ENCODE measurements around the gene UVSSA. TPM values are rescaled to one million over a fixed set of nuclear protein-coding genes. Genes with fewer than 3 reads are reported as not detected.

UVSSA gene
- total and polyA plus RNA-seq, 2 experiments from 2014 or later = 2.9 to 4.1 TPM

GRCh38 chr4:1354136-1354982, 7.4 kb downstream of the UVSSA start:
- in situ Hi-C loops (cut with MboI) = loop anchor here (10.0 kb wide), 1 partner anchor 270 kb away; no protein-coding TSS in a partner anchor
- Histone ChIP-seq H3K36me3 (ENCODE audit: low read depth) (no peaks in the 10 kb centered on the region), H3K27ac (no peak overlapping the region), H3K4me3 (no peak overlapping the region), H3F3A (ENCODE audit: insufficient read depth) (no peaks in the 10 kb centered on the region), H3K4me1 (ENCODE audit: insufficient read depth) (no peaks in the 10 kb centered on the region), H3K9me2 (ENCODE audit: insufficient read depth) (no peaks in the 10 kb centered on the region), H3K9ac (no peak overlapping the region), H3K27me3 (replicated peaks; ENCODE audit: insufficient read depth) (no peaks in the 10 kb centered on the region), H2AFZ (no peak overlapping the region), H3K9me3 (ENCODE audit: low read depth) (no peaks in the 10 kb centered on the region), H3K4me2 (ENCODE audit: unreplicated experiment) (no peak overlapping the region), H4K20me1 (ENCODE audit: insufficient read depth) (no peaks in the 10 kb centered on the region), H3K79me2 (ENCODE audit: insufficient read depth) (peaks cover 14% of the 10 kb centered on the region)
- WGBS, 2 experiments (ENCODE audit: low coverage in 1 of 2, low lambda C conversion rate in 2 of 2, missing lambda C conversion rate in 2 of 2) = 88% methylated on average over 28 to 36 of the region's 36 CpGs
- no peak for DNase-seq
- TF ChIP-seq EZH2 (IDR thresholded peaks at IDR 0.05; ENCODE audit: insufficient read depth, poor library complexity, severe bottlenecking) (no peak), EZH2phosphoT487 (IDR thresholded peaks at IDR 0.05; ENCODE audit: insufficient read depth, low read depth) (no peak)

- TF ChIP-seq EZH2phosphoT487 (IDR thresholded peaks at IDR 0.05; ENCODE audit: insufficient read depth, low read depth) (no peak), EZH2 (IDR thresholded peaks at IDR 0.05; ENCODE audit: insufficient read depth, poor library complexity, severe bottlenecking) (no peak)
- Histone ChIP-seq H3K4me1 (ENCODE audit: insufficient read depth) (no peaks in the 10 kb centered on the region), H3K4me2 (ENCODE audit: unreplicated experiment) (no peak overlapping the region)
Observed at GRCh38 chr4:1354983-1355275, 7.9 kb downstream of the UVSSA start.

GRCh38 chr4:1355378-1355777, 8.4 kb downstream of the UVSSA start:
- no peak overlapping the region for H3K4me2 ChIP-seq (ENCODE audit: unreplicated experiment)
- H3K36me3 ChIP-seq (ENCODE audit: low read depth) = no peaks in the 10 kb centered on the region
- peaks cover 9% of the 10 kb centered on the region for H3K79me2 ChIP-seq (ENCODE audit: insufficient read depth)
- H3K4me1 ChIP-seq (ENCODE audit: insufficient read depth) = no peaks in the 10 kb centered on the region
- no peaks in the 10 kb centered on the region for H3K9me3 ChIP-seq (ENCODE audit: low read depth)
- no peak overlapping the region for H3K9ac ChIP-seq
- no peaks in the 10 kb centered on the region for H3K27me3 ChIP-seq (replicated peaks; ENCODE audit: insufficient read depth)
- no peak for TF ChIP-seq EZH2 (IDR thresholded peaks at IDR 0.05; ENCODE audit: insufficient read depth, poor library complexity, severe bottlenecking)
- no peak for TF ChIP-seq EZH2phosphoT487 (IDR thresholded peaks at IDR 0.05; ENCODE audit: insufficient read depth, low read depth)
- H3K4me3 ChIP-seq = no peak overlapping the region
- H4K20me1 ChIP-seq (ENCODE audit: insufficient read depth) = no peaks in the 10 kb centered on the region
- H2AFZ ChIP-seq = no peak overlapping the region
- in situ Hi-C loops (cut with MboI) = loop anchor here (10.0 kb wide), 1 partner anchor 269 kb away; no protein-coding TSS in a partner anchor
- no peaks in the 10 kb centered on the region for H3F3A ChIP-seq (ENCODE audit: insufficient read depth)
- no peak for DNase-seq
- 83 to 86% methylated on average over 12 to 14 of the region's 14 CpGs for WGBS, 2 experiments (ENCODE audit: low coverage in 1 of 2, low lambda C conversion rate in 2 of 2, missing lambda C conversion rate in 2 of 2)
- H3K9me2 ChIP-seq (ENCODE audit: insufficient read depth) = no peaks in the 10 kb centered on the region
- H3K27ac ChIP-seq = no peak overlapping the region

More at GRCh38 chr4:1354983-1355275, 7.9 kb downstream of the UVSSA start:
- Histone ChIP-seq H3K9ac (no peak overlapping the region), H3F3A (ENCODE audit: insufficient read depth) (no peaks in the 10 kb centered on the region), H3K27me3 (replicated peaks; ENCODE audit: insufficient read depth) (no peaks in the 10 kb centered on the region), H3K27ac (no peak overlapping the region), H3K79me2 (ENCODE audit: insufficient read depth) (peaks cover 9% of the 10 kb centered on the region), H3K9me2 (ENCODE audit: insufficient read depth) (no peaks in the 10 kb centered on the region), H3K36me3 (ENCODE audit: low read depth) (no peaks in the 10 kb centered on the region), H4K20me1 (ENCODE audit: insufficient read depth) (no peaks in the 10 kb centered on the region), H3K4me3 (no peak overlapping the region), H2AFZ (no peak overlapping the region), H3K9me3 (ENCODE audit: low read depth) (no peaks in the 10 kb centered on the region)
- in situ Hi-C loops (cut with MboI) = loop anchor here (10.0 kb wide), 1 partner anchor 270 kb away; no protein-coding TSS in a partner anchor
- no peak for DNase-seq
- 89 to 94% methylated on average over 16 to 18 of the region's 18 CpGs for WGBS, 2 experiments (ENCODE audit: low coverage in 1 of 2, low lambda C conversion rate in 2 of 2, missing lambda C conversion rate in 2 of 2)

GRCh38 chr4:1356181-1356998, 9.4 kb downstream of the UVSSA start:
- H3K27ac ChIP-seq = no peak overlapping the region
- H3F3A ChIP-seq (ENCODE audit: insufficient read depth) = no peaks in the 10 kb centered on the region
- no peak overlapping the region for H3K4me2 ChIP-seq (ENCODE audit: unreplicated experiment)
- in situ Hi-C loops (cut with MboI) = loop anchor here (10.0 kb wide), 1 partner anchor 268 kb away; no protein-coding TSS in a partner anchor
- WGBS, 2 experiments (ENCODE audit: low coverage in 1 of 2, low lambda C conversion rate in 2 of 2, missing lambda C conversion rate in 2 of 2) = 56 to 57% methylated on average over 27 to 28 of the region's 28 CpGs
- H3K9ac ChIP-seq = no peak overlapping the region
- H3K9me2 ChIP-seq (ENCODE audit: insufficient read depth) = no peaks in the 10 kb centered on the region
- H3K79me2 ChIP-seq (ENCODE audit: insufficient read depth) = 0 out of 2 replicates have a peak, but pooled peaks cover 2% of the 10 kb centered on the region
- H3K36me3 ChIP-seq (ENCODE audit: low read depth) = no peaks in the 10 kb centered on the region
- no peaks in the 10 kb centered on the region for H4K20me1 ChIP-seq (ENCODE audit: insufficient read depth)
- no peaks in the 10 kb centered on the region for H3K9me3 ChIP-seq (ENCODE audit: low read depth)
- no peaks in the 10 kb centered on the region for H3K4me1 ChIP-seq (ENCODE audit: insufficient read depth)
- TF ChIP-seq EZH2phosphoT487 (IDR thresholded peaks at IDR 0.05; ENCODE audit: insufficient read depth, low read depth) (no peak), EZH2 (IDR thresholded peaks at IDR 0.05; ENCODE audit: insufficient read depth, poor library complexity, severe bottlenecking) (no peak)
- no peak overlapping the region for H2AFZ ChIP-seq
- H3K4me3 ChIP-seq = no peak overlapping the region
- DNase-seq = peak; percentile 67
- H3K27me3 ChIP-seq (replicated peaks; ENCODE audit: insufficient read depth) = no peaks in the 10 kb centered on the region
